GM19395 (cell line): ENCODE measurements around the gene SURF6.
"Not testable (repeated sequence)": the region's sequence is repeated elsewhere in the genome, so short reads cannot be mapped to it uniquely, and the experiment has no call there.

Experiments used
- ATAC-seq: cut with Tn5 transposase; IDR thresholded peaks from one replicate; pipeline ENCODE4 v1.9.1; 2021; ENCODE audit warnings: mild to moderate bottlenecking, moderate library complexity; ENCODE audit not compliant: unreplicated experiment

SURF6 gene

DNA sequence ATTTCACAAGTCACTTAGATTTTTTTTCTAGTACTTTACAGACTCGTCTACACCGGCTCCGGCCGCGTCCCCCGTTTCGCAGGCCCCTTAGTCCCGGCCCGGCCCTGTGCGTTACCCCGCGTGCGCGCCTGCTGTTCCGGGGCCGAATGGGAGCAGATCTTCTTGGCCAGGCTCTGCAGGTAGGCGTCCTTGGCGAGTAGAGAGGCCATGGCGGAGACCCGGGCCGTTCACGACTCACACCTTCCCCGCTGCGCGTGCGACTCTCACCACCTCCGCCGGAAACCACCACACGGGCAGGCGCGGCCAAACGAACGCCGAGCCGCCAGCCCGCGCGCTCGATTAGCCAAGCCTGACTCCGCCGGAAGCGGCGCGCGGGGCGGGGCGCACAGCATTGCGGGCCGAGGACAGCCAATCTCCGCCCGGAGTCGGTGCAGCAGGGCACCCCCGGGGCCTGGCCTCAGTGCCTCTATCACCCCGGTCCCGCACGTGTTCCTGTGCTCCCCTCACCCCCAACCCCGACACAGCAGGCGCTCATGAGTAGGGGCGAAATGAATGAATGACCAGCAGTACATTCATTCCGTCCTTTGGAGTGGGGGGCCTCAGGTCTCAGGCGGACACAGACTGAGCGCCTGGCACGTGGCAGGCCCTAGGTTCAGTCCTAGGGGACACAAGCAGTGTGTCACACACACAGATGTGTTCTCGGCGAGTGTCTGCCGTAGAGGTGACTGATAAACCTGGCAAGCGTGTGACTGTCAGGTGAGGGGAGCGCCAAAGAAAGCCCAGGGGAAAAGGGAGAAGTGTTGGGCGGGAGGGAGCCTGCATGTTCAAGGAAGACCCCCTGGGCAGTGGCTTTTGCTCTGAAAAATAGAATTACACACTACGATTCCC lies at the start of gene SURF6:
SURF6 (minus strand) TSS at position 265 of the 888 bp plus-strand sequence; CDS start at position 209, 56 bp downstream.
- peak; percentile 82 for ATAC-seq

GRCh38 chr9:133385452-133385851 lies 49.5 kb upstream of the SURF6 start:
- ATAC-seq = no peak

DNA sequence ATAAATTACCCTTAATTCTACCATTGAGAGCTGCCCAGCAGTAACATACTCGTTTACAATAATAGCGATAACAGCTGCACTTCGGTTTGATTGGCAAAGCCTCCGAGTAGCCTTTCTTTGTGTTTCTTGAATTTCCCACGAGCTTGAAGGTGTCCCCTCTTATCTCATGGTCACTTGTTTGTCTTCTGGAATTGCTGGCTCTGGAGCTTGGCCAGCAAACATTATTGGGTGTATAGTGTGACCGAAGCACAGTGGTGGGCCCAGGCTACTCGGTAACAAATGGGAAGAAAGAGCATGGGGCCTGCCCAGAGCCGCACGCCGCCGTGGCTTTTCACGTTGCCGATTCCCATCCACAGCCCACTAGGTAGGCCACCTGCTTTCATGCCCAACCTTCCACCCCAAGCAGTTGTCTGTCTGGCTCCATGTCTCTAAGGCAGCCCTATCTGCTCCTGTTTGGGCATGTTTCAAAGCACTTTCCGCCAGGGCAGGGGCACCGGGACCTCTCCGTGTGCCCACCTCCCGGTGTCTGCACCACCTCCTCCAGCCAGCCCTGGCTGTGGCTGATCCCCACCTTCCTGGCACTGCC lies 48.8 kb upstream of the SURF6 start:
- no peak for ATAC-seq

GRCh38 chr9:133383438-133383837 lies 47.5 kb upstream of the SURF6 start:
- no peak for ATAC-seq

- no peak for ATAC-seq
Measured at GRCh38 chr9:133382507-133383141, 46.6 kb upstream of the SURF6 start.

- no peak for ATAC-seq
Measured at GRCh38 chr9:133380734-133381133, 44.7 kb upstream of the SURF6 start.

- no peak for ATAC-seq
Measured at GRCh38 chr9:133379153-133380086, 43.4 kb upstream of the SURF6 start.

GRCh38 chr9:133378408-133378962 lies 42.5 kb upstream of the SURF6 start:
- ATAC-seq = no peak

DNA sequence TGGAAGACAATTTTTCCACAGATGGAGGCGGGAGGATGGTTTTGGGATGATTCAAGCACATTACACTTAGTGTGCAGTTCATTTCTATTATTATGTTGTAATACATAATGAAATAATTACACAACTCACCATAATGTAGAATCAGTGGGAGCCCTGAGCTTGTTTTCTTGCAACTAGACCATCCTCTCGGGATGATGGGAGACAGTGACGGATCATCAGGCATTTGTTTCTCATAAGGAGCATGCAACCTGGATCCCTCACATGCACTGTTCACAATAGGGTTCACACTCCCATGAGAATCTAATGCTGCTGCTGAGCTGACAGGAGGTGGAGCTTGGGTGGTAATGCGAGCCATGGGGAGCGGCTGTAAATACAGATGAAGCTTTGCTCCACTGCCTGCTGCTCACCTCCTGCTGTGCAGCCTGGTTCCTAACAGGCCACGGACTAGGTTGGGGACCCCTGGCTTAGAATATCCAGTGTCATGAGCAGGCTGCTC lies 41.8 kb upstream of the SURF6 start:
- no peak for ATAC-seq

GRCh38 chr9:133377280-133377679 lies 41.3 kb upstream of the SURF6 start:
- not testable (repeated sequence) for ATAC-seq

GRCh38 chr9:133375724-133376654 lies 40.0 kb upstream of the SURF6 start, which contains the start of the genes STKLD1 and SURF4:
Gene STKLD1, plus strand, starts transcription at chr9:133376366. Its CDS starts 108 bp downstream, at chr9:133376474.
Gene SURF4, minus strand, starts transcription at chr9:133376060. Its CDS starts 91 bp downstream, at chr9:133375969.
- ATAC-seq = peak; percentile 84

- ATAC-seq = peak; percentile 8
Measured at GRCh38 chr9:133375116-133375723, 39.2 kb upstream of the SURF6 start.

- no peak for ATAC-seq
Measured at GRCh38 chr9:133374612-133375115, 38.7 kb upstream of the SURF6 start.

DNA sequence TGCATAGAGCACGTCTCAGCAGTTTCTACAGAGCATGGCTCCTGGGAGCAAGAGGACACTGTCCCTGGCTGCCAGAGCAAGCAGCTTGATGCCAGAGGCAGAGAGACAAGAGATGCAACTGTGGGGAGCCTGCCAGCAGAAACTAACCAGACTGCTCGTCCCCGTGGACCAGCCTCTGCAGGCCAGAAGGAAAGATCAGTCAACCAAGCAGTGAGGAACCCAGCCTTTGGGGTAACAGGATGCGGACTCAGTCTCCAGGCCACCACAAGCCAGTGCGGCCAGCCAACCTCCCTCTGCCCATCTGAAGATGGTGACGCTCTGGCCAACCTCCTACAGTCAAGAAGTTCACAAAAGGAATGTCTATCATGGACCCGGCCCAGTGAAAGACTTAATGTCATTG lies 36.2 kb upstream of the SURF6 start:
- ATAC-seq = no peak

GRCh38 chr9:133371261-133371711 lies 35.3 kb upstream of the SURF6 start:
- ATAC-seq = no peak

GRCh38 chr9:133370685-133371084 lies 34.7 kb upstream of the SURF6 start:
- ATAC-seq = no peak

DNA sequence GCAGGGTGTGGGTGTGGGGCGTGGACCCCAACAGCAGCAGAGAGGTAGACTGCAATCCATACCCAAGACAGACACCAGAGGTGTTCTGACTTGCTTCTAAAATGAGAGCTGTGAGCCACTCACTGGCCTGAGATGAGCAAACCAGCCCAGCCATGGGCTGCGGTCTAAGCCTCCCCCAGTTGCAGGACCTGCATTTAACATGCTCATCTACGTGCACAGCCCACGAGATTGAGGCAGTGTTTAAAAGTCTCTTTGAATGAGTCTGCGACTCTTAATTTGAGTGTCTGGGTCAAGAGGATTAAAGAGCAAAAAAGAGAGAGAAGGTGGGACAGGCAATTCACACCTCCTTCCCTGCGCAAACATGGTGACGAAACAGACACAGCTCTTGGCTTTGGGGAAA lies 33.9 kb upstream of the SURF6 start:
- ATAC-seq = no peak

- no peak for ATAC-seq
Measured at GRCh38 chr9:133369422-133369821, 33.4 kb upstream of the SURF6 start.
